Activated T-helper 17 cell treated with anti-CD3 and anti-CD28 coated beads, Interleukin-2, amount 50 U/mL, for 72 hours (primary cell): Measurements from ENCODE around the gene ARHGAP25. TPM values are rescaled to one million over a fixed set of nuclear protein-coding genes. Genes with fewer than 3 reads are reported as not detected.
A peak's percentile ranks its signal among the peaks of the same experiment; 100 is the strongest.

Experiments
- ATAC-seq: fragments of 150-1000 bp; cut with Tn5 transposase; replicated peaks from 2 replicates; pipeline ENCODE4 v1.10.0; 2021; ENCODE audit warnings: mild to moderate bottlenecking, moderate library complexity
- H3K27ac Mint-ChIP-seq: one replicate; pipeline ENCODE4 v1.8.0; 2022; ENCODE audit warnings: mixed read lengths
- H3K27me3 Mint-ChIP-seq: one replicate; pipeline ENCODE4 v1.8.0; 2022; ENCODE audit warnings: mixed read lengths
- H3K36me3 Mint-ChIP-seq: one replicate; pipeline ENCODE4 v1.8.0; 2022; ENCODE audit warnings: low read depth, mild to moderate bottlenecking, mixed read lengths
- H3K4me1 Mint-ChIP-seq: one replicate; pipeline ENCODE4 v1.8.0; 2022; ENCODE audit warnings: mixed read lengths
- H3K4me3 Mint-ChIP-seq: one replicate; pipeline ENCODE4 v1.8.0; 2022; ENCODE audit warnings: mild to moderate bottlenecking, mixed read lengths
- H3K9me3 Mint-ChIP-seq: one replicate; pipeline ENCODE4 v1.8.0; 2022; ENCODE audit warnings: mixed read lengths
- total RNA-seq, 2 donors: library from RNA; stranded (reverse); gene quantifications; one replicate each; pipeline ENCODE4 v1.2.3, GENCODE V29; 2022

Gene ARHGAP25, protein sequence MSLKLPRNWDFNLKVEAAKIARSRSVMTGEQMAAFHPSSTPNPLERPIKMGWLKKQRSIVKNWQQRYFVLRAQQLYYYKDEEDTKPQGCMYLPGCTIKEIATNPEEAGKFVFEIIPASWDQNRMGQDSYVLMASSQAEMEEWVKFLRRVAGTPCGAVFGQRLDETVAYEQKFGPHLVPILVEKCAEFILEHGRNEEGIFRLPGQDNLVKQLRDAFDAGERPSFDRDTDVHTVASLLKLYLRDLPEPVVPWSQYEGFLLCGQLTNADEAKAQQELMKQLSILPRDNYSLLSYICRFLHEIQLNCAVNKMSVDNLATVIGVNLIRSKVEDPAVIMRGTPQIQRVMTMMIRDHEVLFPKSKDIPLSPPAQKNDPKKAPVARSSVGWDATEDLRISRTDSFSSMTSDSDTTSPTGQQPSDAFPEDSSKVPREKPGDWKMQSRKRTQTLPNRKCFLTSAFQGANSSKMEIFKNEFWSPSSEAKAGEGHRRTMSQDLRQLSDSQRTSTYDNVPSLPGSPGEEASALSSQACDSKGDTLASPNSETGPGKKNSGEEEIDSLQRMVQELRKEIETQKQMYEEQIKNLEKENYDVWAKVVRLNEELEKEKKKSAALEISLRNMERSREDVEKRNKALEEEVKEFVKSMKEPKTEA
- 10 to 100 TPM; 54.0 to 95.9 TPM for total RNA-seq

DNA sequence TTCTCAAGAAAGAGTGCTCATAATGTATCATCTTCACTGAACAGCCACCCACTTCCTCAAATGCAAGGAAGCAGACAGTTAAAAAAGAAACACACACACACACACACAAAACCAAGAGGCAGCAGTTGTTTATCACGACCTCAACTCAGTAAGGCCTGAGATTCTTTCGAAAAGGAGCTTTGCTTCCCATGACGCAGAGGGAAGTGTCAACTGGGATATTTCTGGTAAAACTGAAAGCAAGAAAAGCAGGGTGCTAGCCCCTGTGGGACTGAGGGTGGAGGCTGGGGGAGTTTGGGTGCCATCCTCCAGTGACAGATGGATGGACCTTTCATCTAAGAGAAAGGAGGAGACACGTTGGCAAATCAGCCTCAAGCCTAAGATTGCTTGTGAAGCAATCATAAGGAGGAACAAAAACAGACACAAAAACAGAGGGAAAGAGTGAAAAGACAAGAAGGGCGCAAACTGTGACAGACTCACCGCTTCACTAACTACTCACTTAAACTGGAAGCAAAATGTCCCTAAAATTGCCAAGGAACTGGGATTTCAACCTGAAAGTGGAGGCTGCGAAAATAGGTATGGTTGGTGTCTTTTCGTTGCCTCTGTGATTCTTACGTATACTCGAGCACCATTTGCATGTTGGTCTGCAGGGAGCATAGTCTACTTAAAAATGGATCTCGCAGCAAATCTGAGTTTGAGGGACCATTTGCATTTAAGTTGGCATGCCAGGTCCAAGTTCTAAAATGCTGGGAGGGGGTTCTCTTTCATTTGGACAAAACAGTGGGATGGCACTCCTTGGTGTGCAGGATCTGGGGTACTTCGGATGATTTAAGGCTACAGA lies at the start of gene ARHGAP25:
TSS of gene ARHGAP25 (plus strand) at position 124 of the 838 bp plus-strand sequence. CDS start at position 513, 389 bp downstream.
- Mint-ChIP-seq H3K4me3 (no peak within 1 kb of the TSS), H3K27ac (no peak within 1 kb of the TSS), H3K9me3 (no peaks in the 10 kb centered on the region), H3K36me3 (peaks cover 26% of the 10 kb centered on the region), H3K27me3 (no peaks in the 10 kb centered on the region), H3K4me1 (peaks cover 21% of the 10 kb centered on the region)
- peak; percentile 77 for ATAC-seq

DNA sequence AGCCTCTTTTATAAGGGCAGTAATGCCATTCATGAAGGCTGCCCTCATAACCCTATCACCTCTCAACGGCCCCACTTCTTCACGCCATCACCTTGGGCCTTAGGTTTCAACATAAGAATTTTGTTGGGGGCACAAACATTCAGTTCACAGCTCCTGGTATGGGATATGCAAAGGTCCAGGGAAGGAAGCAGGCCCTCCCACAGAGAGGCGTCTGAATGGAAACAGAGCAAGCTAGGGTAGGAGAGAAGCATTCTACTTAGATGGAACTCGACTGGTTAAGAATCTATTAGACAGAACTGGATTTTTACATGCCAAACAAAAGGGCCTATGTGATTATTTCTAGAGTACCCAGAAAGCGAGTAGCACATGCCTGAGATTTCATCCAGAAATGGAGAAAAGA lies 48.4 kb upstream of the ARHGAP25 start:
- peaks cover 11% of the 10 kb centered on the region for H3K27me3 Mint-ChIP-seq
- ATAC-seq: no peak

DNA sequence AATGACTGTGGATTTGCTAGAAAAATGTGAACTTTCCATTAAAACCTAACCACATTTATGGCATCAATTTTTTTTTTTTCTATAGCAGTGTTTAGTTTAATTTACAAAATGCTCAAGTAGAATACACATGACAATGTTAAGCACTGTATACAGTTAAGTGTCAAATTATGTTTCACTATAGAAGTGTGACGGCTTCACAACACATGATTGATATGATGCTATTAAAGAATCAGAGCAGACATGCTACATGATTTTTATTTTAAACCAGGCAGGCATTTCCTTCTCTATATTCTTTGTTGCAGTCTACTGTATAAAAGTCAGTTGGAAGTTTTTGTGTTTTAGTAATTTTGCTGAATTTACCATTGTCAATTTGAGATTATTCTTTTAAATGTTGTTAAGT lies 47.6 kb upstream of the ARHGAP25 start:
- Mint-ChIP-seq H3K4me3 (no peak overlapping the region), H3K4me1 (peaks cover 10% of the 10 kb centered on the region), H3K27ac (no peak overlapping the region), H3K27me3 (peaks cover 6% of the 10 kb centered on the region), H3K36me3 (no peaks in the 10 kb centered on the region), H3K9me3 (no peaks in the 10 kb centered on the region)
- no peak for ATAC-seq

More for the DNA sequence above, 48.4 kb upstream of the ARHGAP25 start:
- H3K4me3 Mint-ChIP-seq: no peak overlapping the region
- H3K4me1 Mint-ChIP-seq: peaks cover 10% of the 10 kb centered on the region
- H3K9me3 Mint-ChIP-seq: no peaks in the 10 kb centered on the region
- H3K27ac Mint-ChIP-seq: no peak overlapping the region
- no peaks in the 10 kb centered on the region for H3K36me3 Mint-ChIP-seq

DNA sequence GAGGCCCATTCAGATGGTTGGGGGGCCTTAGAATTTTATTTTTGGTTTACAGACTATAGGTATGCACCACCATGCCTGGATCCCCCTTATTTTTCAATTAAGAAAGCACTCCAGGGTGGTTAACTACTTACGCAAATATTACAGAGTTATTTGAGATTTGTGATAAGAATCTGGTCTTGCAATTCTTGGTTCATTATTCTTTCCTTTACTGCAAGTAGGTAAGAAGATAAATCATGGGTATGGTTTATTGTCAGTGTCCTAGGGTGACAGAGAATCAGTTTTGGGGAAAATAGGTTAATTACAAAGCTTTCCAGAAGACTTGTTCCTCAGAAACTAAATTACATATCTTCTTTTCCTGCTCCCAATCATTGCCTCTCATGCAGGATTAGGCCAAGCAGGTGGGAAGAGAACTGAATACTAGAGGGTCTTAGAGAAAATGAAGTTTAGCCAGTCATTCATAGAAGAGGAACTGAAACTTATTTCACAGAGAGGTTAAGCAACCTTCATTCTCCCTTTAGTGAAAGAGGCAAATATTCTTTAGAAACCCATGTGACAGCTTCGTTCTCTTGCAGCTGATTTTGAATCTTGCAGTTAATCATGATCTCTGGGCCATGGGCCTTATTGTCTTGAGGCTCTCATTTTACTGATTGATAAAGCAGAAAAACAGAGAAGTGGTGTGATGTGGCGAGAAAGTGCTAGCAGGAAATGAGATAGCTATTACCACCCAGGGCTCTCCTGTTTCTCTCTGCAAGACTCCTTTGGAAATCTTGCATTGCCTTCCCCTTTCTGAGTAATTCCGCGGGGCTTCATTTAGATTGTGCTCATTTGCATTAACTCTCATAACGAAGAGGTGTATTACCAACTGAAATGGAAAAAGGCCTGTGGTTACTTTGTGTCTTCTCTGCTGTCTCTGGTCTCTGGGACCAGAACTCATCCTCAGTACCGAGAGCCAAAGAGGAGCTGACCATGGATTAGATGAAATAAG lies 44.8 kb upstream of the ARHGAP25 start:
- Mint-ChIP-seq H3K4me3 (peak overlapping the region; percentile 42), H3K27ac (no peak overlapping the region), H3K4me1 (peaks cover 10% of the 10 kb centered on the region), H3K27me3 (peaks cover 3% of the 10 kb centered on the region), H3K36me3 (no peaks in the 10 kb centered on the region), H3K9me3 (no peaks in the 10 kb centered on the region)
- ATAC-seq: peak; percentile 80

DNA sequence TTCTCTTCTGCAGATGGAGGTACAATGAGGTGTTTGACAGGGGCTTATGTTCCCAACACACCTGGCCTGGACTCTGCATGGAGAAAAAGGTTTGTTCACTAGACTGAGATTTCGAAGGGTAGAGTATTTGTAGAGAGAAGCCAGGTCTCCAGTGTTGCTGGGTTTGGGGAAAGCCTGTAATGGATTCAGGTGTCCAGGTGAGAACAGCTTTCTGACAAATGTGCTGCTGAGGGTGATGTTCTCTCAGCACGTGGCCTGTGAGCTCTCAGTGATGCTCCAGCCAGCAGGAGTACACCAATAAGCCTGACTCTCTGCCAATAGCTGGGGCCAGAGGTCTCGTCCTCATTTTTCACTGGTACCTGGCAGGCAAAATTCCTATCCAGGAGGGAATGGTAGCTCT lies 43.8 kb upstream of the ARHGAP25 start:
- peaks cover 3% of the 10 kb centered on the region for H3K27me3 Mint-ChIP-seq
- H3K9me3 Mint-ChIP-seq: no peaks in the 10 kb centered on the region
- H3K4me1 Mint-ChIP-seq: peaks cover 10% of the 10 kb centered on the region
- no peak for ATAC-seq
- H3K4me3 Mint-ChIP-seq: no peak overlapping the region
- no peaks in the 10 kb centered on the region for H3K36me3 Mint-ChIP-seq
- H3K27ac Mint-ChIP-seq: no peak overlapping the region

DNA sequence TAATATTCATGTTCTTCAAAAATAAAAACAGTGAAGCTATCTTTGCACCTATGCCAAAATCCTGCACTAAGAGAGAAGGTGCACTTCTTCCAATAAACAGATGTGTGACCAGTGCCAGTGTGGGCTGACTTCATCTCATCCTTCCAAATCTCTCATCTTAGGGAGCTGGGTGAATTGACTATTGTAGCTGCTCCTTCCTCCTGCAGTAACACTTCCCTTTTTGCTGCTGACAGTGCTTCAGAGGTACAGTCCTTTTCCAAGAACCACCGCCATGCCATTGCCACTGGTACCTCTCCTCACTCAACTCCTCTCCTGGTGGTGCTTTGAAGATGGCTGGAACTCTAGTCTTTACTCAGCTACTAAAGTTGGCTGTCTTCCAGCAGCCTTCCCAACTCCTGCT lies 42.1 kb upstream of the ARHGAP25 start:
- H3K27me3 Mint-ChIP-seq: peaks cover 6% of the 10 kb centered on the region
- no peaks in the 10 kb centered on the region for H3K9me3 Mint-ChIP-seq
- H3K4me1 Mint-ChIP-seq: peaks cover 10% of the 10 kb centered on the region
- no peak overlapping the region for H3K27ac Mint-ChIP-seq
- no peak for ATAC-seq
- H3K36me3 Mint-ChIP-seq: no peaks in the 10 kb centered on the region
- H3K4me3 Mint-ChIP-seq: no peak overlapping the region

DNA sequence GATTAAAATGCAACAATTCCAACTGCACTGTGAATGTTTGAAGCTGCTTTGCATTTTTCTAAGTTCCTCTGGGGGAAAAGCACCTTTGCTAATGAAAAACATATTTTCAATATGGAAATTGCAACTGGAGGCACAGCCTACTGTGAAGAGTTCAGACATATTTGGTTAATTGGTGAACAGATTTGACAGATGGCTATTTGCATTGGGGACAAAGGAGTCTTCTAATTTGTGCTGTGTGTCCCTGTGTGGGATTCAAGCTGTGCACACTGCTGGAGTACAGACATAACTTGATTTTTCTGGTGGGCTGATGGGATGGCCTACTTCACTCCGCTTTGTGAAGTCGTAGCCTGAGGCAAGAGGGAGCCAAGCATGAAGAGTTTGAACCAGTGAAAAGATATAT lies 40.7 kb upstream of the ARHGAP25 start:
- no peak for ATAC-seq
- Mint-ChIP-seq H3K27ac (no peak overlapping the region), H3K36me3 (no peaks in the 10 kb centered on the region), H3K9me3 (no peaks in the 10 kb centered on the region), H3K4me1 (peaks cover 10% of the 10 kb centered on the region), H3K27me3 (peaks cover 3% of the 10 kb centered on the region), H3K4me3 (no peak overlapping the region)

DNA sequence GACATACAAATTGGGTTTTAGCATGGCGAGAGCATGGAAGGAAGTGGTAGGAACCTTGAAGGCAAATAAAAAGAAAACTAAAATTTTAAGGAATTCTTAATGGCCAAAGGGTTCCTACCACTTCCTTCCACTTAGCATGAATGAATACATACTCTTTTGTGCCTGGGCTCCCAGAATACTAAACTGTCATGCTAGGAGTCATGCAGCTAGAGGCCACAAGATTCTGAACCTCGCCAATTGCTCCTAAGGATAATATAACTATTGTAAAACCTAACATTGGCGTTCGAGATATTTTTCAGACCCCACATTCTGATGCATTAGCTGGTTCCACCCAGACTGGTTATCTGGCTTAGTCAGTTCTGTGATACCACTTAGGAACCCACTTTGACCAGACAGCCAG lies 38.6 kb upstream of the ARHGAP25 start:
- Mint-ChIP-seq H3K4me1 (no peaks in the 10 kb centered on the region), H3K9me3 (no peaks in the 10 kb centered on the region), H3K36me3 (no peaks in the 10 kb centered on the region), H3K4me3 (no peak overlapping the region), H3K27me3 (peaks cover 3% of the 10 kb centered on the region), H3K27ac (no peak overlapping the region)
- ATAC-seq: no peak

DNA sequence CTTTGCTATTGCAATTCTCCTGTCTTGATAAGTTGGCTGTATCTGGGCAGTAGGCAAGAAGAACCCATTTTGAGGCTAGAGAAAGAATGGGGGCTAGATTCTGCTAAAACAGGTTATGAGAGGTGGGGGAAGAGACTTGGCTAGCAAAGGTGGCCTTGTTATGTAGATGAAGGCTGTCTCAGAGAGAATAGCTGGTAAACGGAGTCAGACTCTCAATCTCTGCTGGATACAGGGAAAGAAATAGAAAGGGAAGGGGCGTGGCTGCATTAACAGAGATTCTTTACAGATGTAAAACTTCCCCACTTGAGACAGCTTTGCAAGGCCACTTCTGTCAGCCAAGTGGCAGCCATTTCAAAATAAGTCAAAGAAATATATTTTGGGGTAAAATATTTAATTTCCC lies 38.1 kb upstream of the ARHGAP25 start:
- H3K36me3 Mint-ChIP-seq: no peaks in the 10 kb centered on the region
- no peak for ATAC-seq
- H3K4me3 Mint-ChIP-seq: no peak overlapping the region
- H3K4me1 Mint-ChIP-seq: no peaks in the 10 kb centered on the region
- no peak overlapping the region for H3K27ac Mint-ChIP-seq
- H3K27me3 Mint-ChIP-seq: peaks cover 3% of the 10 kb centered on the region
- H3K9me3 Mint-ChIP-seq: no peaks in the 10 kb centered on the region

DNA sequence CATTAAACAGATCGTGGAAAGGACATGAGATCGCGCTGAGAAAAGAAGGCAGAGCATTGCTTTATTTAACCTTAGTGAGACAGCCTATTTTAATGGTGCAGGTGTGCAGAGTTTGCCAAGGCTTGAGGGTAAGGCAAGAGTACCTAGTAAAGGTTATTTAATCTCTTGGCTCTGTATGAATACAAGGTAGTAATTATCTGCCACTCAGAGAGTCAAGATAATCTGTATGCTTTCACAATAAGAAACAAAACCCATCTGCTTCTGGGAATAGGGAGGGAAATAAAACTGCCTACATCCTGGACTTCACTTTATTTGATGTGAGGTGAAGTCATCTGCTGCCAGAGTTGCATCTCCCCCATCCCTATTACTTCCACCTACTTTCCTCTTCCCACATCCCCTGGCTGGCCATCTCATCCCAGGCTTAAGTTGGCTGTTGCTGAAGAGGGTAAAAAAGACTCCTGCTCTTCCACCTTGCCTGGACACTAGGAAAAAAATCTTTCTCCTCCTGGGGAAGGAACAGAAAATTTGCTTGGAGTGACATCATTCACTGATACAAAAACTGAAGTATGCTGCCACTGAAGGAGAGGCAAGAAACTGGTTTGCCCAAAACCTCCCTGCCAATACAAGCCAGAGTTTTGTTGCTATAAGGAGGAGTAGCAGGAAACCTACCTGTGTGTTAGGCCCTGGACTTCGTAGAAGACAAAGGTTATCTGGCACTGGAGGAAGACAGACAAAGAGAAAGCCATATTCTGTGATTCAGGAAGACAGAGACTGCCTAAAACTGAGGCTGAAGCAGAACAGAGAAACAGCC lies 35.8 kb upstream of the ARHGAP25 start:
- Mint-ChIP-seq H3K4me1 (no peaks in the 10 kb centered on the region), H3K27me3 (peaks cover 3% of the 10 kb centered on the region), H3K36me3 (no peaks in the 10 kb centered on the region), H3K27ac (no peak overlapping the region), H3K9me3 (no peaks in the 10 kb centered on the region), H3K4me3 (no peak overlapping the region)
- no peak for ATAC-seq

DNA sequence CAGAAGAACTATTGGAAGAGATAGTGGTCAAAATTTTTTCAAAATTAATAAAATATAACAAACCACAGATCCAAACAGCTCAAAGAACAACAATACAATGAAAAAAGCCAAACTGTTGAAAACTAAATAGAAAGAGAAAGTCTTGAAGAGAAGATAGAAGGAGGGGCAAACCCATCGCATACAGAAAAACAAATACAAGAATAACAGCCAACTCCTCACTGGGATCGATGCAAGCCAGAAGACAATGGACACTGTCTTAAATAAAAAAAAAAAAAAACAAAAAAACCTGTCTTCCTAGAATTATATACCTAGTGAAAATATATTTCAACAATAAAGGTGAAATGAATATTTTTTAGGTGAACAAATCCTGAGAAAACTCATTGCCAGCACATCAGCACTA lies 34.1 kb upstream of the ARHGAP25 start:
- H3K4me1 Mint-ChIP-seq: no peaks in the 10 kb centered on the region
- ATAC-seq: no peak

DNA sequence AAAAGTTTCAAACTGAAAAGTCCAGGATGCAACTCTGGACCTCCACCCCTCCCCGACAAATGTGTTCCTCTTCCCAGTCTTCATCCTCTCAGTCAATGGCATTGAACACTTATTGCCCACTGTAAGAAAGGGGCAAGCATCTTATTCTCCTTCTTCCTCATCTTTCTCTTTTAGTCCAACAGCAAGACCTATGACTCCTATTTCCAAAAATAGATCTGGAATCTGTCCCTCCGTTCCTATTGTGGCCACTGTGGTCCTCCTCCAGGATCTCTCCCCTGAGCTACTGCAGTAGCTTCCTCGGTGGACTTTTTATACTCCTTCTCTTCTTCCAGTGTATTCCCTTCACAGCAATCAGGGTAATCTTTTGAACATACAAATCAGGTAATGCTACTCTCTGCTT lies 28.0 kb upstream of the ARHGAP25 start:
- ATAC-seq: no peak
- peaks cover 11% of the 10 kb centered on the region for H3K4me1 Mint-ChIP-seq
- no peak overlapping the region for H3K27ac Mint-ChIP-seq
- H3K27me3 Mint-ChIP-seq: no peaks in the 10 kb centered on the region
- no peaks in the 10 kb centered on the region for H3K36me3 Mint-ChIP-seq
- no peaks in the 10 kb centered on the region for H3K9me3 Mint-ChIP-seq
- H3K4me3 Mint-ChIP-seq: no peak overlapping the region

More for the DNA sequence above, 34.1 kb upstream of the ARHGAP25 start:
- no peaks in the 10 kb centered on the region for H3K9me3 Mint-ChIP-seq
- no peak overlapping the region for H3K27ac Mint-ChIP-seq
- peaks cover 3% of the 10 kb centered on the region for H3K27me3 Mint-ChIP-seq
- no peaks in the 10 kb centered on the region for H3K36me3 Mint-ChIP-seq
- H3K4me3 Mint-ChIP-seq: no peak overlapping the region

DNA sequence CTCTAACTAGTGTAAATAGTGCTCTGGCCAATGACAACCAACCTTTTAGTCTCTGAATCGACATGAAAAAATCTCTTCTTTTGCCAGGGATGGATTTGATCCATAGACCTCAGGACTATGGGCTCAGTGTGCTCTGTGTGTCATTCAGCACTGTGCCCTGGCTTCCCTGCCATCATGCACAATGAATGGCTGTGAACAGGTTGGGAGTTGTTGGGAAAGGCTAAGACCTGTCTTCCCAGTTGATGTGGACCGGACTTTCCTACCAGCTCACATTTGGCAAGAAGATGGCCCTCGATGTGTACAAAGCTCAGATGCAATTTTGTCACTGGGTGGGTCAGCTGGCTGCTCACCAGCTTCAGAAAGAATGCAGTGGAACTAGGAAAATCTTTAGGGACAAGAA lies 26.0 kb upstream of the ARHGAP25 start:
- peaks cover 16% of the 10 kb centered on the region for H3K4me1 Mint-ChIP-seq
- no peak overlapping the region for H3K27ac Mint-ChIP-seq
- no peaks in the 10 kb centered on the region for H3K36me3 Mint-ChIP-seq
- no peak overlapping the region for H3K4me3 Mint-ChIP-seq
- no peak for ATAC-seq
- no peaks in the 10 kb centered on the region for H3K9me3 Mint-ChIP-seq
- H3K27me3 Mint-ChIP-seq: no peaks in the 10 kb centered on the region
